Thoracic aorta (tissue), 2 donors: ENCODE data around the gene IL25. TPM values are rescaled to one million over a fixed set of nuclear protein-coding genes. Genes with fewer than 3 reads are reported as not detected.
"Not testable (repeated sequence)": the region's sequence is repeated elsewhere in the genome, so short reads cannot be mapped to it uniquely, and the experiment has no call there.

ENCODE experiments used
- ATAC-seq: fragments of 150-250 bp; one replicate; pipeline ENCODE4 v1.8.0; 2017; ENCODE audit warnings: low read depth; ENCODE audit not compliant: insufficient number of reproducible peaks, low FRiP score
- DNase-seq: peaks from one replicate; pipeline ENCODE4 v3.0.0-alpha.2; 2020; ENCODE audit warnings: low spot score
- H3K27ac ChIP-seq, 2 donors: fragments of 200-600 bp; sonication (generic); 1 replicate in 1 of 2; 2 replicates in 1 of 2; pipeline ENCODE4 v1.5.1; 2016; ENCODE audit warnings: mild to moderate bottlenecking in 2 of 2, moderate library complexity in 2 of 2
- H3K27me3 ChIP-seq: fragments of 200-600 bp; sonication (generic); replicated peaks from 2 replicates; pipeline ENCODE4 v1.6.0; 2016; ENCODE audit warnings: mild to moderate bottlenecking; ENCODE audit not compliant: insufficient read depth
- H3K36me3 ChIP-seq: fragments of 200-600 bp; sonication (generic); one replicate; pipeline ENCODE4 v1.5.1; 2016
- H3K4me1 ChIP-seq, 2 donors: fragments of 200-600 bp; sonication (generic); 1 replicate in 1 of 2; 2 replicates in 1 of 2; pipeline versions ENCODE4 v1.5.1 to v1.6.0; 2016; ENCODE audit warnings: low read depth in 2 of 2, mild to moderate bottlenecking in 1 of 2; ENCODE audit not compliant: control insufficient read depth in 1 of 2
- H3K4me3 ChIP-seq: fragments of 200-600 bp; sonication (generic); 2 replicates; pipeline ENCODE4 v1.5.1; 2016; ENCODE audit warnings: mild to moderate bottlenecking
- H3K9me3 ChIP-seq: fragments of 200-600 bp; sonication (generic); 2 replicates; pipeline ENCODE4 v1.5.1; 2016
- CTCF ChIP-seq: fragments of 200-600 bp; sonication (generic); IDR thresholded peaks from one replicate; pipeline ENCODE4 v1.5.1; 2019; ENCODE audit warnings: antibody characterized with exemption
- total RNA-seq, 2 donors: library from RNA; depleted of rRNA; stranded (reverse); fragments of >200 nt; gene quantifications; one replicate each; pipeline versions ENCODE4 v1.1.0 to v1.2.3, GENCODE V29; 2016

Gene IL25
- total RNA-seq, 2 donors from 2014 or later: not detected

GRCh38 chr14:23386999-23387398 lies 14.4 kb downstream of the IL25 start:
- H3K4me1 ChIP-seq: no peaks in the 10 kb centered on the region
- no peaks in the 10 kb centered on the region for H3K9me3 ChIP-seq
- DNase-seq (no peak), ATAC-seq (no peak)
- no peak for TF ChIP-seq CTCF
- no peaks in the 10 kb centered on the region for H3K27me3 ChIP-seq
- H3K4me3 ChIP-seq: no peak overlapping the region
- no peaks in the 10 kb centered on the region for H3K36me3 ChIP-seq
- H3K27ac ChIP-seq: no peak overlapping the region

DNA sequence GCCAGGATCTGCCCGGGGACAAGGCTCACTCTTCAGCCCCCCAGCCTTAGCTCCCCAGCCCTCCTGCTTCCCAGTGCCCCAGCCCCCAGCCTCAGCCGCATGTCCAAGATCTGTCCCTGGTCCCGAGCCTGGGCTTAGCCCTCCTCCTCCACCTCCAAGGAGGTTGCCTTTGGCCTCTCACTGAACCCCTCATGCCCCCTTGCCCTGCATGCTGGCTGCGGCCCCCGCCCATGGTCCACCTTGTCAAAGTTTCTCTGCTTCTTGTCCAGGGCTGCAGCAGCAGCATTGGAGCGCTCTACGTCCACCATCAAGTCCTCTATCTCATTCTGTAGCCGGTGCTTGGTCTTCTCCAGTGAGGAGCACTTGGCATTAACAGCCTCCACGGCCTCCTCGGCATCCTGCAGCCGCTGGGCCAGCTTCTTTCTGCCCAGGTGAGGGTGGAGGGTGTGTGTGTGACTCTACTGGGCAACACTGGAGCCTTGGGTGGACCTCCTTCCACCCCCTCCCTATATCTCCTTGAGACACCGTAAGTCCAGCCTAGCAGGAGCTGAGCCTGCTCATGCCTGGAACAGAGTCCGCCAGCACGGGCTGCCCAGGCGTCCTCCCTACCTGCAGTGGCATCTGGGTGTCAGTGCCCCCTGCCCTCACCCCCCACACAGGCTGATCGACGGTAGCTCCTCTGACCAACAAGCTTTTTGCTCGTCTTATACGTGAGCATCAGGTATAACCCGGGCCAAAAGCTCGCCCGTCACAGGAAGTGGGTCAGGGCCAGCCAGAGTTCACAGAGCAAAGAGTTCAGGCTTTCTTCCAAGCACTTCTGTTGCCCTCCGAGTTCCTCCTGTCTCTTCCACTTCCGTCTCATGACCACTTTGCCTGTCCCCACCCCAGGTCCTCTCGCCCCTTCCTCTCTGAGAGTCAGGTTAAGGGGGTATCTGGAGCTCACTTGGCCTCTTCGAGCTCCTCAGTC lies 15.6 kb downstream of the IL25 start:
- DNase-seq (no peak), ATAC-seq (no peak)
- H3K27ac ChIP-seq: no peak overlapping the region
- TF ChIP-seq CTCF: no peak
- H3K9me3 ChIP-seq: no peaks in the 10 kb centered on the region
- no peaks in the 10 kb centered on the region for H3K36me3 ChIP-seq
- H3K4me1 ChIP-seq: no peaks in the 10 kb centered on the region
- no peak overlapping the region for H3K4me3 ChIP-seq
- H3K27me3 ChIP-seq: no peaks in the 10 kb centered on the region

GRCh38 chr14:23388996-23389395 lies 16.4 kb downstream of the IL25 start:
- Histone ChIP-seq H3K27ac (no peak overlapping the region), H3K36me3 (no peaks in the 10 kb centered on the region), H3K27me3 (no peaks in the 10 kb centered on the region), H3K9me3 (no peaks in the 10 kb centered on the region), H3K4me3 (no peak overlapping the region), H3K4me1 (no peaks in the 10 kb centered on the region)
- ATAC-seq (no peak), DNase-seq (no peak)
- TF ChIP-seq CTCF: no peak

GRCh38 chr14:23389396-23389795 lies 16.8 kb downstream of the IL25 start:
- Histone ChIP-seq H3K27ac (no peak overlapping the region), H3K36me3 (no peaks in the 10 kb centered on the region), H3K27me3 (no peaks in the 10 kb centered on the region), H3K4me3 (no peak overlapping the region), H3K9me3 (no peaks in the 10 kb centered on the region), H3K4me1 (no peaks in the 10 kb centered on the region)
- DNase-seq (no peak), ATAC-seq (no peak)
- no peak for TF ChIP-seq CTCF

DNA sequence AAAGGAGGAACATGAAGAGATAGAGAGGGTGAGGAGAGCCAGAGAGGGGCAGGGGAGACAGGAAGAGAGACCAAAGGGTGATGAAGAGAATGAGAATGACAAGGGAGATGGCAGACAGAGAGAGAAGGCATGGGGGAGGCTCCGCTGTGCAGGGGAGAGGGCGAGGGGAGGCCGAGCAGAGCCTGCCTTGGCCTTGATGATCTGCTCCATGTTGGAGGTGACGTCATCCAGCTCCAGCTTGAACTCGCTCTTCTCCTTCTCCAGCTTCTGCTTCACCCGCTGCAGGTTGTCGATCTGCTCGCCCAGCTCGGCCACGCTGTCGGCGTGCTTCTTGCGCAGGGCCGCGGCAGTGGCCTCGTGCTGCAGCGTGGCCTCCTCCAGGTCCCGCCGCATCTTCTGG lies 17.3 kb downstream of the IL25 start:
- not testable (repeated sequence) for H3K4me3 ChIP-seq, H3K27ac ChIP-seq, H3K4me1 ChIP-seq, H3K9me3 ChIP-seq, H3K27me3 ChIP-seq, DNase-seq, H3K36me3 ChIP-seq, ATAC-seq
